Cardiac muscle cell (in vitro differentiated cells and primary cell): ENCODE data around the gene RNF145. TPM values are rescaled to one million over a fixed set of nuclear protein-coding genes. Genes with fewer than 3 reads are reported as not detected.

ENCODE experiments used
- DNase-seq, 2 donors: peaks; one replicate each; pipeline versions ENCODE4 v3.0.0 to v3.0.0-alpha.2; 2010 to 2017; ENCODE audit warnings: low read depth in 1 of 2, low spot score in 1 of 2
- H3K27ac ChIP-seq: fragments of 200-600 bp; sonication (generic); 2 replicates; pipeline ENCODE4 v1.5.1; 2016
- H3K27me3 ChIP-seq: fragments of 200-600 bp; sonication (generic); 2 replicates; pipeline ENCODE4 v1.6.0; 2016; ENCODE audit warnings: control low read depth
- H3K36me3 ChIP-seq: fragments of 200-600 bp; sonication (generic); 2 replicates; pipeline ENCODE4 v1.5.1; 2016; ENCODE audit warnings: control low read depth
- H3K4me1 ChIP-seq: fragments of 200-600 bp; sonication (generic); 2 replicates; pipeline ENCODE4 v1.8.1; 2017; ENCODE audit warnings: low read depth, mild to moderate bottlenecking, mixed run types
- H3K4me3 ChIP-seq: fragments of 200-600 bp; sonication (generic); 2 replicates; pipeline ENCODE4 v1.5.1; 2016; ENCODE audit warnings: mild to moderate bottlenecking
- H3K9me3 ChIP-seq: fragments of 200-600 bp; sonication (generic); 2 replicates; pipeline ENCODE4 v1.5.1; 2017; ENCODE audit warnings: low read depth, mild to moderate bottlenecking, control low read depth
- polyA plus RNA-seq: library from polyadenylated mRNA; unstranded; fragments of >200 nt; fragmentation: Nextera tagmentation; extraction: Ambion mirVana; gene quantifications from 2 replicates; pipeline ENCODE4 v1.2.1, GENCODE V29; 2016
- total RNA-seq: library from RNA; depleted of rRNA; stranded (reverse); fragments of >200 nt; gene quantifications from 2 replicates; pipeline ENCODE4 v1.2.3, GENCODE V29; 2016
- TF ChIP-seq, protein P1 (sequence below): IDR thresholded peaks from 2 replicates; pipeline ENCODE4 v1.5.1; 2012; ENCODE audit warnings: low read depth, mild to moderate bottlenecking, low read length

Gene RNF145
- total and polyA plus RNA-seq, 2 experiments from 2014 or later, result 17.1 to 38.7 TPM

DNA sequence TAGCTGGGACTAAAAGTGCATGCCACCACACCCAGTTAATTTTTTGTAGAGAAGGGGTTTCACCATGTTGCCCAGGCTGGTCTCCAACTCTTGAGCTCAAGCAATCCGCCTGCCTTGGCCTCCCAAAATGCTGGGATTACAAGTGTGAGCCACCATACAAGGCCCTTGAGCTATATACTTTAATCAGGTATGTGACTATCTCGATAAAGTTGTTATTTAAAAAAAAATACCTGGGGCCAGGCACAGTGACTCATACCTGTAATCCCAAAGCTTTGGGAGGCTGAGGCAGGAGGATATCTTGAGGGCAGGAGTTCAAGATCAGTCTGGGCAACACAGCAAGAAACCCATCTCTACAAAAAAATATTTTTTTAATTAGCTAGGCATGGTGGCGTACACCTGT, 19.2 kb downstream of the RNF145 start:
- Histone ChIP-seq H3K36me3 (peaks cover 41% of the 10 kb centered on the region), H3K4me3 (no peak overlapping the region), H3K4me1 (no peaks in the 10 kb centered on the region), H3K9me3 (no peaks in the 10 kb centered on the region), H3K27me3 (no peaks in the 10 kb centered on the region), H3K27ac (no peak overlapping the region)
- no peak for DNase-seq
- TF ChIP-seq, protein P1, sequence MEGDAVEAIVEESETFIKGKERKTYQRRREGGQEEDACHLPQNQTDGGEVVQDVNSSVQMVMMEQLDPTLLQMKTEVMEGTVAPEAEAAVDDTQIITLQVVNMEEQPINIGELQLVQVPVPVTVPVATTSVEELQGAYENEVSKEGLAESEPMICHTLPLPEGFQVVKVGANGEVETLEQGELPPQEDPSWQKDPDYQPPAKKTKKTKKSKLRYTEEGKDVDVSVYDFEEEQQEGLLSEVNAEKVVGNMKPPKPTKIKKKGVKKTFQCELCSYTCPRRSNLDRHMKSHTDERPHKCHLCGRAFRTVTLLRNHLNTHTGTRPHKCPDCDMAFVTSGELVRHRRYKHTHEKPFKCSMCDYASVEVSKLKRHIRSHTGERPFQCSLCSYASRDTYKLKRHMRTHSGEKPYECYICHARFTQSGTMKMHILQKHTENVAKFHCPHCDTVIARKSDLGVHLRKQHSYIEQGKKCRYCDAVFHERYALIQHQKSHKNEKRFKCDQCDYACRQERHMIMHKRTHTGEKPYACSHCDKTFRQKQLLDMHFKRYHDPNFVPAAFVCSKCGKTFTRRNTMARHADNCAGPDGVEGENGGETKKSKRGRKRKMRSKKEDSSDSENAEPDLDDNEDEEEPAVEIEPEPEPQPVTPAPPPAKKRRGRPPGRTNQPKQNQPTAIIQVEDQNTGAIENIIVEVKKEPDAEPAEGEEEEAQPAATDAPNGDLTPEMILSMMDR, result no peak

DNA sequence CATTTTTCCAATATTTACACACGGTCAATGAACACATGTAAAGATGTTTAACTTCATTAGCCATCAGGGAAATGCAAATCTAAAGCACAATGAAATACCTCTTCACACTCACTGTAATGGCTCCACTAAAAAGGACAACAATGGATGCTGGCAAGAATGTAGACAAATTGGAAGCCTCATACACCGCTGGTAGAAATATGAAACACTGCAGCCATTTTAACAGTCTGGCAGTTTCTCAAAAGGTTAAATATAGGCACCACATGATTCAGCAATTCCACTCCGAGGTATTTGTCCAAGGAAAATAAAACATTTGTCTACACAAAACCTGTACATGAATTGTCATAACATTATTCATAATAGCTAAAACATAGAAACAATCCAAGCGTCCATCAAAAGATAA, 20.0 kb downstream of the RNF145 start:
- Histone ChIP-seq H3K27me3 (no peaks in the 10 kb centered on the region), H3K36me3 (peaks cover 36% of the 10 kb centered on the region), H3K27ac (no peak overlapping the region), H3K9me3 (no peaks in the 10 kb centered on the region), H3K4me3 (no peak overlapping the region), H3K4me1 (no peaks in the 10 kb centered on the region)
- TF ChIP-seq, protein P1, result no peak
- no peak for DNase-seq

DNA sequence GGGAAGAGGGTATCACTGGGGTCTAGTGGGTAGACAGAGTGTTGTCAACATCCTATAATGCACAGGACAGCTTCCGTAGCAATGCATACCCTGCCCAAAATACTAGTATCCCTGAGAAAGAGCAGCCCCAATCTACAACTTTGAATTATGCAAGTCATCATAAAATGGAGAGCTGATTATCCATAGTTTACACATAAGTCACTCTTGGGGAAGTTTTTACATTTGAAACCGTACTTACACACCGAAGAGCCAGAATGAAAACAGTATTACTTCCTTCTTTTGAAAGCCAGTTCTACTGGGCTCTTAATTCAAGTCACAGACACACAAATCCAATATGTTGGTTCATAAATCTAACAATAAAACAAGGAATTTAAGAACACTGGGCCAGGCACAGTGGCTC, 21.6 kb downstream of the RNF145 start:
- Histone ChIP-seq H3K4me1 (no peaks in the 10 kb centered on the region), H3K27me3 (no peaks in the 10 kb centered on the region), H3K4me3 (no peak overlapping the region), H3K36me3 (peaks cover 21% of the 10 kb centered on the region), H3K27ac (no peak overlapping the region), H3K9me3 (no peaks in the 10 kb centered on the region)
- TF ChIP-seq, protein P1, result no peak
- DNase-seq, result no peak

DNA sequence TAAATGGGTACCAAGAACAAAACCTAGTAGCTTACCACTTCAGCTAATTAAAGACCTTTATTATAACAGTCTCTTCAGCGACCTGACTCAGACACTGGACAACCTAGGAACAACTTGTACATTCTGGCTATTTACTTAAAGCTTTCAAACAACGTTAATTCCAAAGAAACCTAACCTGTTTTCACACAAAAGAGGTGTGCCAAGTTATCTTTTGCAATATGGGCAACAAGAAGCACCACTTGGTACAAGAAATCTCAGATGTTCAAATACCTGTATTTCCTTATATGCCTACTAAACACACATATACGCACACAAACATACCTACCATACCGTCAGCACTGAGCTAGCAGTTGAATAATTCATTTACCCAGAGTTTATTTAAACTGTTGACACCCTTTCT, 23.0 kb downstream of the RNF145 start:
- TF ChIP-seq, protein P1, result no peak
- DNase-seq, result no peak
- Histone ChIP-seq H3K4me3 (no peak overlapping the region), H3K27ac (peak overlapping the region; percentile 32), H3K9me3 (no peaks in the 10 kb centered on the region), H3K4me1 (no peaks in the 10 kb centered on the region), H3K27me3 (no peaks in the 10 kb centered on the region), H3K36me3 (peaks cover 21% of the 10 kb centered on the region)

DNA sequence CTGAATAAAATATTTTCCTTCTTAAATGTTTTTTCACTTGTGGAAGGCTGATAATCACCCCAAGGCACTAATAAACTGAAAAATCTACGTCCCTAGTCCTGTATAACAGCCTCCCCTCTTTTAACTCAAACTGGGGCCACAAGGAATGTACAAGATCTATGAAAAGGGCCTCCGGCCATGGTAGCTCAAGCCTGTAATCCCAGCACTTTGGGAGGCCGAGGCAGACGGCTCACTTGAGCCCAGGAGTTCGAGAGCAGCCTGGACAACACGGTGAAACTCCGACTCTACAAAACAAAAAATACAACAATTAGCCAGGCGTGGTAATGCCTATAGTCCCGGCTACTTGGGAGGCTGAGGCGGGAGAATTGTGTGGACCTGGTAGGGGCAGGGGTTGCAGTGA, 23.6 kb downstream of the RNF145 start:
- Histone ChIP-seq H3K27ac (peak overlapping the region; percentile 32), H3K36me3 (peaks cover 21% of the 10 kb centered on the region), H3K4me3 (no peak overlapping the region), H3K27me3 (no peaks in the 10 kb centered on the region), H3K9me3 (no peaks in the 10 kb centered on the region), H3K4me1 (no peaks in the 10 kb centered on the region)
- TF ChIP-seq, protein P1, result no peak
- no peak for DNase-seq

DNA sequence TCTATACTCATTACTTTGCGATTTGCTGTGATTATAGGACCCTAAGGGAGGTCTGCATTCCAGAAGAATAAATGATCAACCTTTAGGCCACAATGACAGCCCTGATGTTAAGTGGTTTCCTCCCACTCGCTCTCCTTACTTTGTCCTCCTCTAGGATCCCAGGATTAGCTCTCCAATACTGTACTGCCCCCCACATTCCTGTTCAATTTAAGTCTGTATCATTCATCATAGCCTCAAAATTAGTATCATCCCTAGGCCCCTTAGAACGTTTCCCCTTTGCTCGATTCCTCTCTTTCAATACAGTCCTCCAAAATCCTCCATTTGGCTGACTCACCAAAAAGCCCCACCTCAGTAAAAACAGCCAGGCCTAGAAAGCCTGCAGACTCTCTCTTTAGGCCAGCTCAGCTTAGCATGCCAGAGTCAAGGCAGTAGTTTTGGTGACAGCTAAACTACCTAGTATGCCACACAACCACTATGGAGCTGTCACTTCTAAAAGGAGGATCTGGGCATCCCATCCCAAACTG, 24.4 kb downstream of the RNF145 start:
- Histone ChIP-seq H3K4me1 (no peaks in the 10 kb centered on the region), H3K36me3 (peaks cover 17% of the 10 kb centered on the region)

More for the DNA sequence above, 24.4 kb downstream of the RNF145 start:
- DNase-seq, result peak in 1 of 2 donors; percentile 83
- H3K4me3 ChIP-seq, result no peak overlapping the region
- H3K9me3 ChIP-seq, result no peaks in the 10 kb centered on the region
- no peaks in the 10 kb centered on the region for H3K27me3 ChIP-seq
- H3K27ac ChIP-seq, result peak overlapping the region; percentile 73
- TF ChIP-seq, protein P1, result no peak
